HG03139 (cell line): ENCODE data around the gene PDLIM4.

ENCODE experiments used
- ATAC-seq: cut with Tn5 transposase; IDR thresholded peaks from one replicate; pipeline ENCODE4 v1.9.1; 2021; ENCODE audit not compliant: unreplicated experiment

Gene PDLIM4

DNA sequence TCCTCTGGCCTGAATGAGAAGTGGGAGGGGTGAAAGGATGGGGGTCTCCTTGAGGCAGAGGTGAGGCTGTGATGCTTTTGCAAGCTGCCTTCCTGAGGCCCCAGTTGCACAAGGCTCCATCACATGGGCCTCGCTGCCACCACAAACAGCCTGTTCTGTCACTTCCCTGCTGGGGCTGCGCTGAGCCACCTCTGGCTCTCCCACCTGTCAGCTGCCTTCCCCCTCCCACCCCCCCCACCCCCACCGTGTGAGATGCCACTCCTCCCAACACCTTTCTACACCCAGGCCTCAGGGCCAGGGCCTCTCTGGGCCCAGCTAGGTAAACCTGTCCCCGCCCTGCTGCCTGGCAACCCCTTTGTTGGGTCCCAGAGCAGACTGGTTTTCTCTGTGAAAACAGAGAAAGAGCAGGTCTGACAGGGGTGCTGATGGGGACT lies 4.5 kb upstream of the PDLIM4 start:
- no peak for ATAC-seq

DNA sequence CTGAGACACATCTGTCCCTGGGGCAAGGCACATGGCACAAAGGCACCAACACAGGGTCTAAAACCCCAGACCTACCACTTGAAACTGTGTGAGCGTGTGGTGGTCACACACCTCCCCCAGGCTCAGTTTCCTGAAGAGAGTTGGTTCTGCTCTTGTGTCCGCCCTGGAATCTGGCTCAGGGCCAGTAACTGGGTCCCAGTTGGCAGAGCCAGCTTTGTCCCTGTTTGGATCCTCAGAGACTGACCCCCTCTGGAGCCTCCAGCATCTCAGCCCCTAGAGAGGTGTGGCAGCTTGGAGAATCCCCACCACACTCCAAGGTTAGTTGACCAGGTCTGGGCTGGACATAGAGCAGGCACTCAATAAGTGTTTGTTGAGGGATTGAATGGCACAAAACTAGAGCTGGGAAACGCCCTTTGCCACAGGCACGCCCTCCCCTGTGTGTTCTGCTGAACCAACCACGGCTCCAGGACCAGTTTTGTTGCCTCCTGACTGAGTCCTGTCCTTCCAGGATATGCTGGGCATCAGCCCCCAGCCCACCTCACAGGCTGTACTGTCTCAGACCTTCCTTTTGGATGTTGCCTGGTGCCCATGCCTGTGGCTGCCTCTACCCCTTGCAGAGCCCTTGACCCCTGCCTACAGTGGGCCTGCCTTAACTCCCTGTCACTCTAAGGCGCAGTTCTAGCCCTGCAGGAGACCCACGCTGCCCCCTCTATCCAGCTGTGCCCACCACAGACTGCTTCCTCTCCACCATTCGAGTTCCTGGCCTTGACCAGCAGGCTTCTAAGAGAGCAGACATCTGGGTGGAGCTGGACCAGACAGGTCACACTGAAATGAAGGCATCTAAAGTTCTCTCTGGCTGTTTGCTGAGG lies 3.8 kb upstream of the PDLIM4 start:
- ATAC-seq, result no peak

DNA sequence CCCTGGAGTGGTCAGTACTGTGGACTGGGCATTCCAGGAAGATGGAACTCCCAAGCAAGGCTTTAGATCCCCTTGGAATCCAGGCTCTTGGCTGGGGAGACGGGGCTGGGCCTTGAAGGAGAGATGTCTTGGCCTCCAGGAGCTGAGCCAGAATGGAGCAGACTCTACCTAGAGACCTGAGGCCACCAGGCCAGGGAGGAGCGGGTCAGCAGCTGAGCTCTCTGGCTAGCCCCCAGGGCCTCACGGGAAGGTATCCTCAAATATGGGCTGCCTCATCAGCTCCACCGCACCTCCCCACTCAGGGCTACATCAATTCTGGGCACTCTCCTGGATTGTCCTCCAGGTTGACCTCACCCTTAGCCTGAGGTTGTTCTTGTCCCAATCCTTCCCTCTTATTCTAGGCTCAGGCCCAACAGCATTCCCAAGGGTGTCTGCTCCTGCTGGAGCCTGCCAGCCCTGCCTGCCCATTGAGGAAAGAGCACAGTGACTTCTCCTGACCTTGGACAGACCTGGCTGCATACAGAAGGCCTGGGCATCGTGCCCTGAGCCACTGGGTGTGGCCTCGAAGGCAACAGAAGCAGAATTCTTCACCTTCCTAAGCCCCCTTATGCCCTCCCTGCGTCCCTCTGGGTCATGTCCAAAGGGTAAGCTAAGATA lies 3.0 kb upstream of the PDLIM4 start:
- ATAC-seq, result no peak

DNA sequence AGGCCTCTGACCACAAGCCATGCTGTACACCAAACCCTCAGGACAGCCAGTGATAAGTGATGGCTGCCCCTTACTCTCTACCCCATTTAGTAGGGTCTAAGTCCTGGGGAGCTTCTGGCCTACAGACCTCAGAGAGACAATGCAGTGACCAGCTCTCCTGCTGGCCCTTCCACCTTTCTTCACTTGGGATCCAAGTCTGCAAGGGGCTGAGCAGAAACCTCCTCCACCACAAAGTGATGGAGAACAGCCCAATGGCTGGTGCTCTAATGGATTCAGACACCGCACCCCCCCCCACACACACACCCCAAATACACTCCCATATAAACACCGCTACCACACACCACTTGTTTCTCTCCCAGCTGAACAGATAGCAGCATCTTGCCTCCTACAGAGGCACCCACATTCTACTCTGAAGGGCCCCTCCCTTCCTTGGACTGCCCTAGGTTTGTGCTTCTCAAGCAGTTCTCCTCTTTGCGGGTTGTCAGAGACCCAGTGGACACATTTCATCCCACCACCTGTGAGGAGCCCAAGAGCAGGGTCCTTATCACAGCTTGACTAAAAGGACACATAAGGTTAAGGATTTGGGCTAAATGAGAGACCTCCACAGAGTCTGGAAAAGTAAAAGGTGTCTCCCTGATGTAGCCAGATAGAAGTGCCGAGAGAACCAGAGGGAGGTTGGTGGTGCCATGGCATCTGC lies 1.3 kb upstream of the PDLIM4 start:
- no peak for ATAC-seq

DNA sequence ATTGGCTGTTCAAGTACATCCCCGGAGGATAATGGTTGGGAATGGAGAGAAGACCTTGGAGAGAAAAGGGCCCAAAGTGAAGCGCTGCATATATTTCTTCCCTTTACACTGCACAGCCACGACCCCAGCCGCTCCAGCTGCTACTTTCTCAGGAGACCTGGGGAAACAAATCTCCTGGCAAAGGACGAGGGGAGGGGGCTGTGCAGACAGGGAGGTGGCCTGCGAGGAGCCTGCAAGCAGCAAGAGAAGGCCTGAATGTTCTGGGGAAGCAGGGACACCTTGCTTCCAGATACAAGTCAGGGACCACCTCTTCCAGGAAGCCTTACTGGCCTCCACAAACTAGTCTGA lies 739 bp upstream of the PDLIM4 start:
- ATAC-seq, result no peak

DNA sequence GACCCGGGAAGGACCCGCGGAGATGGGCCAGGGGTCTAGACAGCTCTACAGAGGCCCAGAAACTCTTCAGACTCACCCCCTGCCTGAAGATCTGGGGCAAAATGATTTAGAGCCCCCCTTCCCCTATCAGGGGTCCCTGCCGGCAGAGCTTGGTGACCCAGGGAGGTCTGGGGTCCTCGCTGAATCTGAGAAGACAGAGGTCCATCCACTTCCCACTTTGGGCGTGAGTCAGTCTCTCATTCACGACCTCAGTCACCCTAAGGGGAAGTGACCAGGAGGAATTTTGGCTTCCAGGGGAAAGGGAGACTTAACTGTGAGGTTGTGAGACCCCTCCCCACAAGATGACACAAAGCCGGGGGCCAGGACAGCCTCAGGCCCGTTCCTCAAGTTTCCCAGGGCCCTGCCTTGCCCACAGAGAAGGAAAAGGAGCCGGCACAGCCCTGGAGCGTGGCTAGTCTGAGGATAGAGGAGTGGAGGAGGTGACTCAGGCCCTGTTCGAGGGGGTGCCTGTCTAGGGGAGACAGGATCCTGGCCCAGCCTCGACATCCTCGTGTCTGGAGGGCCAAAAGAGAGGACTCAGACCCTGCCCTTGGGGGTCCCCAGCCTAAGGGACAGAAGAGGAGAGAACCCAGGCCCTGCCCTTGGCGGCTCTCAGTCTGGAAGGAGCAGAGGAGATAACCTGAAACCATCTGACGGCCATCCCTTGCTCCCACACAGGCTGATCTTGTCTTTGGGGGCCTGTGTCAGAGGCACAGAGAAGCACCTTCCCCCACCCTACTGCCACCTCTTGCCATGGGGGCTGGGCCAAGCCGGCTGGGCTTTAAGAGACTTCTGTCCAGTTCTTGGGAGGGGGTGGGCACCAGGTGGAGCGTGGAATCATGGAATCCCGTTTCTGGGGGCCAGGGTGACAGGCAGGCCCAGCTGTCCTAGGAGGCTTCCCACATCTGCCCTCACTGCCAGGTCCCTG lies 889 bp downstream of the PDLIM4 start:
- ATAC-seq, result no peak

DNA sequence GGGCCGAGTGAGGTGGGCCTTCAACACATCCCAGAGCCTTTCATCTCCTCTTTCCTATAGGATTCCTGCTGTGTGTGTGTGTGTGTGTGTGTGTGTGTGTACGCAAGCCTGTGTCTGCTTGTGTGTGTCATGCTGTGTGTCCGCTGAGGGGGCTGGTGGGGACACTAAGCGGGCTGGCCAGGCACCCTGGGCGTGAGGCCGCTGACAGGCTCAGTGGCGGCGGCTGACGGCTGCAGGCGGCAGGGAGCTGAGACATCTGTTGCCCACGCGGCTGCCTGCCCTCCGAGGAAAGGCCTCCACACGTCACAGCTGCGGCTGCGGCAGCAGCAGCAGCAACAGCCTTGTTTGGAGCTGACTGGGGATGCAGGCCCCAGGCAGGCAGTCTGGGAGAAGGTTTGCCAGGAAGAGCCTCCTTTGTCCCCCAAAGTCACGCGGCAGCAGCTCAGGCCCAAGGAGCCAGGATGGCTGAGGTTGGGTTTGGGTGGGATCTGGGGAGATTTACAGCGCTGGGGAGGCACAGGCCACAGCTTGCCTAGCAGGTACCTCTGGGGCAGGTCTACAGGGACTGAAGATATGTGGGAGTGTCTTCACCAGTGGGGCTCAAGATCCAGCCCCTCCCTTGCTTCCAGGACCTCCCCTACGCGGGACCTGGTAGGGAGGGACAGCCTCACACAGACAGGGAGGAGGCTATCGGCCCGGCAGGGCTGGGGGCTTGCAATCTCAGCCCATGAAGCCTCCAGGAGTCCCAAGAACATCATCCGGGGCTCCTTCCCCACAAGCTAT lies 1.8 kb downstream of the PDLIM4 start:
- no peak for ATAC-seq

DNA sequence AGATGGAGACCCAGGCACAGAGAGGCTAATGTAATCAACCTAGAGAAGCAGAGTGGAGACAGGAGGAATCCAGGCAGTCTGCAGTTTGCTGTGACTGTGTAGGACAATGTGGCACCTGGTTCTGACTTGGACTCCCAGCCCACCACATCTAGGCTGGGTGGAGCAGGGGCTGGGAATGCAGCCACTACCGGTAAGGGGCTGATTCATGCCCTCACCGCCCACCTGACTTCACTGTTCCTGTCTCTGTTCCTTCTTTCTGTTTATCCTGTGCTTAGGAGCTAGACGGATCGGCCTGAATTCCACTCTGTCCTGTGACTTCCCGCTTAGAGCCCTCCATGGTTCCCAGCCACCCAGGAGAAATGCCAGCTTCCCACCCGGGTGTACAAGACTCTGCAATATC lies 2.6 kb downstream of the PDLIM4 start:
- ATAC-seq, result no peak

DNA sequence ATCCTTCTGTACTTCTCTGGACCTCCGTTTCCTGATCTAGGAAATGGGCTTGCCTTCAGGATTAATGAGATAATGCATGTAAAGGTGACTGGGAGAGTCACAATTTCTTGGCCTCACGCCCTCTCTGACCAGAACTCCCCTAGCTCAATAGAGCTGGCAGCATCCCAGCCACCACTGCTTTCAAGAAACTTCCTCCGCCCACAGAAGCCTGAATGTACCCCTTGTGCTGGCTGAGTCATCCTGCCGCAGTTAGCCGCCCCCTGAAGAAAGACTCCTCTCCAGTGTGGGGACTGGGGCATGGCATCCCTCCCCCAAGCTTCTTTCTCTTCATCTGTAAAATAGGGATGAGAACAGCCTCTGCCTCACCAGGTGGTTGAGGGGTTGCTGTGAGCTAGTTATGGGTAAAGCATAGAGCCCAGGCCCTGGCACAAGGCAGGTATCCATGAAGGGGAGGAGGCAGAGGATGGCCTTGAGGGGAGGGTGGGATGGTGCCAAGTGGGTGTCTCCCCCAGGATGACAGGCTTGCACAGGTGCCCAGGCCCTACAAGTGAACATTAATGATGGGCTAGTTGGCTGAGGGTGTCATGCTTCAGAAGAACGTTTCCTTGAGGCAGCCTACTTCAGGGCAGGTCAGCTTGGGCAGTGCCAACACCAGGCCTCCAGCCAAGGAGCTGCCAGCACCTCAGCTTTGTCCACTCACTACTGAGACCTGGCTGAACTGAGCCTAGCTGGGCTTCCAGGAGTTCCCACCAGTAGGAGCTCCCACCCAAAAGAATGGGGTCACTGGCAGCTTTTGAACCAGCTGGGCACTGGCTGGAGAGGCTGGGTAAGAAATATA lies 3.4 kb downstream of the PDLIM4 start:
- no peak for ATAC-seq

DNA sequence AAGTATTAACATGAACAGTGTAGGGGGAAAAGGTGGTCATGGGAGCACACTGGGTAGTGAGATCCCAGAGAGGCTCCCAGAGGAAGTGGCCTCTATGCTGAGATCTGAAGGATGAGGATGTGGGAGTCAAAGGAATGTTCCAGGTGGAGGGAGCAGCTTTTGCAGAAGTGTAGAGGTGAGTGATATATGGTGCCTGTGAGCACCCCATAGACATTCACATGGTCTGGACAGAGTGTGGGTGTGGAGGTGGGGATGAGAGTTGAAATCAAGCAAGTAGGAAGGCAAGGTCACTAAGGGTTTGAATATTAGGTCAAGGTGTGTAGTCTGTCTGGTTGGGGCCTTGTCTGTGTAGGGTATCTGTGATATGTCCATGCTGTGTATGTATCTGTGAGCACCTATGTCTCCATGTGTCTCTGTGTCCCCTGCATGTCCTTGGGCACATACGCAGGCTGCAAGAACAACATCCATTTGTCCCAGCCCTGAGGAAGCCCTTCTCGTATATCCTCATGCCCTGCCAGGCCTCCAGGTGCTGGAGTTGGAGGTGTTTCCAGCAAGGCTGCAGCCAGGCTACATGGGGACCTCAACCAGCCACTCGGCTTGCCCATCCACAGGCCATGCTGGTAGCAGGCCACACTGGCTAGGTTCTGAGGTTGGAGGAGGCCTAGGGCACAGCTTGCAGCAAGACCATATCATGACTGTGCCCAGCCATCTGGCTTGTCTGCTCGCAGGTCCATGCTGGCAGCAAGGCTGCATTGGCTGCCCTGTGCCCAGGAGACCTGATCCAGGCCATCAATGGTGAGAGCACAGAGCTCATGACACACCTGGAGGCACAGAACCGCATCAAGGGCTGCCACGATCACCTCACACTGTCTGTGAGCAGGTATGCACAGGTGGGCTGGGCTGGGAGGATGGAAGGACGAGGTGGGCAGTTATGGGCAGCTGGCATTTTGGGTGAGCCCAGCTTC lies 4.7 kb downstream of the PDLIM4 start:
- ATAC-seq, result no peak

DNA sequence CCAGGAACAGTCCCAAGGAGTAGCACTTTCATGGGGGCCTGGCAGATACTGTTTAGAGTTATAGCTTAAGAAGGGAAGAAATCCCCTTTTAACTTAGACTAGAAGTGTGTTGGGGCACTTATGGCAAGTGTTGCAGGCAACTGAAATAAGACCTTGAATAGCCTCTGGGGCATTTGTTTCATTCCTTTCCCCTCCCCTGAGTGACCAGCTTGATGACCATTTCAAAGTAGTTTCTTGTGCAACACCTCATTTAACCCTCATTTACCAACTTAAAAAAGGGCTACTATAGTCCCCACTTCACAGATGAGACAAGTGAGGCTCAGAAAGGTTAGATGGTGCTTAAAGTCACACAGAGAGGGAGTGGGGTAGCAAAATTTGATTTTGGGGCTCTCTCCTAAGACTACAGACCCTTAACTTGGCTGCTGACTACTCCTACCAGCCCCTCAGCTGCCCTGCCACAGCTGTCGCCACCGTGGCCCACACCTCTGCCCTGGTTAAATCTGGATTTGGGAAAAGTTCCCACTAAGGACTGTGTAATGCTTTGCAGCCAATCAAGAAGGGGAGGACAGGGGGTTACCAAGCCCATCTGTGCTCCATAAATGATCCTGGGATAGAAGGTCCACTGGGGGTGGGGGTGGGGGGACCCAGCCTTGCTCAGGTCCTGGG lies 5.5 kb downstream of the PDLIM4 start:
- ATAC-seq, result no peak

DNA sequence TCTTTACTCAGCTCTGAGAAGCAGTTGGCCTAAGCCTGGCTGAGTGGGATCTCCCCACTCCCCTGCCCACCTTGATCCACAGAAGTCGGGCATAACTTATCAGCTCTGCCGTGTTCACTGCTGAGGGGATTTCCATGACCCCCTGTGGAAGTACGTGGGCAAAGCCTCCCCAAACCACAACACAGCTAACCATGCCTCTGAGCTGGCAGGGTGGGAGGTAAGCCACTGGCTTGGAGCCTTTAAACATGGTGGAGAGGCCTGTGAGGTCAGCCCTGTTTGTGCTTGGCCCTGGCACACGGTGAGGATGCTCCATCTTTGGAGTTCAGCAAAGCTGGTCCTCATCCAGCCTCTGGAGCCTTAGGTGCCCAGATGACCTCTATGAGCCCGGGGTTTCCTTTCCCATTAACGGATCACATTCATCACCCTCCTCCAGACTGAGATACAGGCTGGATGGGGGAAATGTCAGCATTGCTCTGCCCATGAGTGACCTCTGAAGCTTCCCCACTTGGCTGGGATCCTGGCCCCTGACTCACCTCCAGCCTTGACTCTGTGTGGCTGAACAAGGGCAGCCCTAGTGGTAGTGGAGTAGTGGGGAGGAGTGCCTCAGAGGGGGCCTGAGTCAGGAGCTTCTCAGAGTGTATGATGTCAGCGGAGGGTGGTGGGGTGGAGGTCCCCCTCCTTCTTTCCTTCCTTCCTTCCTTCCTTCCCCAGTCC lies 6.2 kb downstream of the PDLIM4 start:
- ATAC-seq, result no peak

DNA sequence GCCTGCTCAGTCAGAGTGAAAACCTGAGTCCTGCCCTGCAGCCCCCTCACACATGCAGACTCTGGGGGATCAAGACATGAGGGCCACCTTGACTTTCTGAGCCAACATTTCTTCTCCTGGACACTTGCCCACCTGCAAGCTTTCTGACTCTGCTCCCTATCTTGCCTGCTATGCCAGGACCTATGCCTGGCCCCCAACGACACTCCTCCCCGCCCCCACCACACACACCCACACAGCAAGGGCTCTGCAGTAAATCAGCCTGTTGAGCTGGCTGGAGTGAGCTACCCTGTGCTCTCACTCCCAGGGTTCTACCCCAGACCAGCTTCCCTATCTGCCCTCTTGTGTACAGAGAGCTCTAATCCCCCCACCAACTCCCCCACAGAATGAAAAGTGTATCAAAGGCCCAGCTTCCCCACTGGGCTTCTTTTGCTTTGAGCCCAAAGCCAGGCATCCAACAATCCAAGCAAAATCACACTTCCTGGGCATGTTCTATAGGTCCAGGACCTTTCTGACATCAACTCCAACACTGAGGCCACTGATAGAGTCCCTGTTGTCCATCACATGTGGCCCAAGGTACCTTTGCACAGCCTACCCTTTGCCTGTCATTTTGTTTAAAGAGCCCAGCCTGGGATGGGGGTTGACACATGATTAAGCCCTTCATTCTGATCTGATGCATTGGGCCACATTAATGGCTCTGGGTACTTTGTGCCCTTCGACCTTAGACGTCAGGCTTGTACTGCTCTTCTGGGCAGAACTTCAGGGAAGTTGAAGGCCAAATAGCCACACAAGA lies 7.2 kb downstream of the PDLIM4 start:
- ATAC-seq, result no peak

DNA sequence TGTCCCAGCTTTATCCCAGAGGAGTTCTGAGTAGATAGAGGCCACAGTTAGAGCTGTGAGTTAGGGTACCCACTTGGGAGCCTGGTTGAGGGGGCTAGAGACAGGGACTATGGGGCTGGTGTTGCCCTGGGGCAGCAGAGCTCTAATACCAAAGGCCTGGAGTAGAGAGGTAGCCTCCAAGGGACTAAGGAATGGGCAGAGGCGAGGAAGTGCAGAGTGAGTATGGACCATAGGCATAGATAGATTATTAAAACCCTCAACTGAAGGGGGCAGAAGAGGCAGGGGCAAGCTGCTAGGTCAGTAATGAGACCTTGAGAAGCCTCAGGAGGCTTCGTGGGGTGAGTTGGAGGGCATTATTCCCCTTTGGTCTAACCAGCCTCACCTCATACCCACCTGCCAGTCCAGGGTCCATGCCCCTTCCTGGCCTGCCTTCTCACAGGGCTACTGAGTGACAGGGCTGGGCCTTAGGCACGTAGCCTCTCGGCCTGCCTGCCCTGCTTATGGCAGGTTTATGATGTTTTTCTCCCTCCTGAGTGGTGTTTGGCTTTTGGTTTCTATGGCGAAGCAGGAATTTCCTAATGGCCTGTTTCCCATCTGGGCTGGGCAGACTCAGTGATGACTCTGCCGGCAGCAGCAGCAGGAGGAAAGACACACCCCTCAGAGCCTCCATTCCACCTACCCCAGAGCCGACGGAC lies 8.0 kb downstream of the PDLIM4 start:
- no peak for ATAC-seq

DNA sequence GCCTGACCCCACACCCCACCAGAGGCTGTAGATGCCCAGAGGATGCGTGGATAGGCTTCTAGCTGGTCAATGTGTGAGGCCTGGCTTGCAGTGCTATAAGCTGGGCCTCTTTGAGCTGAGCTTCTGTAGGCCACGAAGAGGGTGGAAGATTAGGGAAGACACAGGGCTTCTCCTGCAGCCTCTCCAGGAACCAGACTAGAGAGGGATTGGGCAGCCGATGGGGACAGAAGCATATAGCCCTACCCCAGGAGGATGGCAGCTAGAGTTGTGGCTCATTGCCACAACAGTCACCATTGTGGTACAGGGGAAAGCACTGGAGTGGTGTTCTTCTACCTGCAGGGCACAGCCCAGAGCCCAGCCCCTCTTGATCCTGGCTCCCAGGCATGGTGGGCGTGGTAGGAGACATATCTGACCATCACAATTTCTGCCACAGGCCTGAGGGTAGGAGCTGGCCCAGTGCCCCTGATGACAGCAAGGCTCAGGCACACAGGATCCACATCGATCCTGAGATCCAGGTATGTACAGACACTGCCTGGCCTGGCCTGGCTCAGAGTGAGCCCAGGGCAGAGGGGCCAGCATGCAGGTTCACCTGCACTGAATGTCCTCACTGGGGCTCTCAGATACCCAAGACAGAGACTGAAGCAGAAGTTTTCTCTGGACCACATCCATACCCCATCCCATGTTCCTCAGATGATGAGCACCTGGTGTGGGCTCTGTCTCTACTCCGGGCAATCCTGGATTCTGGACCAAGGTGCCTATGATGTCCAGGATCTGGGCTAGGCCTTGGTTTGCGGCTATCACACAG lies 8.7 kb downstream of the PDLIM4 start:
- ATAC-seq, result no peak
